SK-N-SH (cell line): Measurements from ENCODE around the gene NSRP1. TPM values are rescaled to one million over a fixed set of nuclear protein-coding genes. Genes with fewer than 3 reads are reported as not detected.

Source experiments
- CTCF ChIA-PET: fragments of 300-600, 350-600 bp; formaldehyde crosslinking; extraction: SDS; loops from one replicate; lab custom pipeline; 2021; lab: Yijun Ruan, JAX
- POLR2A ChIA-PET: fragments of 350-600 bp; sonication (Branson Sonifier 250); formaldehyde crosslinking; extraction: SDS; loops from one replicate; lab custom pipeline; 2020; ENCODE audit warnings: antibody characterized with exemption, inconsistent platforms; lab: Yijun Ruan, JAX
- DNase-seq: peaks from one replicate; pipeline ENCODE4 v3.0.0; 2012
- H2AFZ ChIP-seq: fragments of 200-600 bp; sonication (generic); 2 replicates; pipeline ENCODE4 v1.8.1; 2016; ENCODE audit warnings: antibody characterized with exemption, mild to moderate bottlenecking, low read depth
- H3F3A ChIP-seq: fragments of 200-600 bp; sonication (generic); replicated peaks from 2 replicates; pipeline ENCODE3; 2016; ENCODE audit warnings: antibody characterized with exemption, mild to moderate bottlenecking; ENCODE audit not compliant: insufficient read depth
- H3K27ac ChIP-seq, 2 experiments: fragments of 200-500 bp in 1 of 2; fragments of 200-600 bp in 1 of 2; sonication (Bioruptor generic) in 1 of 2; sonication (generic), shearing (Covaris generic) in 1 of 2; 2 replicates each; pipeline versions ENCODE4 v1.5.1 to v1.6.1; 2014 to 2016; ENCODE audit warnings: low read depth in 2 of 2, inconsistent platforms in 1 of 2, low read length in 1 of 2, mild to moderate bottlenecking in 1 of 2, mixed read lengths in 1 of 2
- H3K27me3 ChIP-seq: fragments of 200-600 bp; sonication (generic), shearing (Covaris generic); 2 replicates; pipeline ENCODE4 v1.6.1; 2016; ENCODE audit warnings: mixed run types; ENCODE audit not compliant: insufficient read depth
- H3K36me3 ChIP-seq, 2 experiments: fragments of 200-500 bp in 1 of 2; fragments of 200-600 bp in 1 of 2; sonication (Bioruptor generic) in 1 of 2; sonication (generic) in 1 of 2; replicated peaks in 1 of 2; 2 replicates each; pipeline versions ENCODE3 to v1.5.1; 2014 to 2016; ENCODE audit warnings: low read length in 1 of 2, mild to moderate bottlenecking in 1 of 2; ENCODE audit not compliant: insufficient read depth in 2 of 2, control insufficient read depth in 1 of 2
- H3K4me1 ChIP-seq, 2 experiments: fragments of 200-500 bp in 1 of 2; fragments of 200-600 bp in 1 of 2; sonication (Bioruptor generic) in 1 of 2; sonication (generic), shearing (Covaris generic) in 1 of 2; 2 replicates each; pipeline versions ENCODE4 v1.5.1 to v1.6.1; 2014 to 2016; ENCODE audit warnings: low read depth in 1 of 2, low read length in 1 of 2, mixed run types in 1 of 2; ENCODE audit not compliant: insufficient read depth in 2 of 2, control insufficient read depth in 1 of 2
- H3K4me2 ChIP-seq: fragments of 200-600 bp; sonication (generic), shearing (Covaris generic); 2 replicates; pipeline ENCODE4 v1.6.1; 2017; ENCODE audit warnings: mixed run types
- H3K4me3 ChIP-seq, 2 experiments: fragments of 200-500 bp in 1 of 2; fragments of 200-600 bp in 1 of 2; sonication (Bioruptor generic) in 1 of 2; sonication (generic), shearing (Covaris generic) in 1 of 2; 2 replicates each; pipeline versions ENCODE4 v1.5.1 to v1.8.1; 2014 to 2016; ENCODE audit warnings: low read depth in 2 of 2, inconsistent platforms in 1 of 2, low read length in 1 of 2, mild to moderate bottlenecking in 1 of 2, mixed read lengths in 1 of 2, moderate library complexity in 1 of 2
- H3K79me2 ChIP-seq: fragments of 200-600 bp; sonication (generic); 2 replicates; pipeline ENCODE4 v1.8.1; 2017; ENCODE audit warnings: mild to moderate bottlenecking; ENCODE audit not compliant: insufficient read depth
- H3K9ac ChIP-seq: fragments of 200-600 bp; sonication (generic); 2 replicates; pipeline ENCODE4 v1.6.1; 2017; ENCODE audit warnings: mixed run types
- H3K9me2 ChIP-seq: fragments of 200-600 bp; sonication (generic); 2 replicates; pipeline ENCODE4 v1.6.1; 2017; ENCODE audit warnings: mixed run types
- H3K9me3 ChIP-seq: fragments of 200-600 bp; sonication (generic); 2 replicates; pipeline ENCODE4 v1.6.1; 2017; ENCODE audit warnings: mixed run types, mild to moderate bottlenecking, moderate library complexity
- H4K20me1 ChIP-seq: fragments of 200-600 bp; sonication (generic); 2 replicates; pipeline ENCODE4 v1.6.1; 2017; ENCODE audit warnings: mild to moderate bottlenecking, mixed run types; ENCODE audit not compliant: insufficient read depth
- CHD2 ChIP-seq: fragments of 150-350 bp; IDR thresholded peaks from 2 replicates; pipeline ENCODE4 v1.6.1; 2018; ENCODE audit warnings: low read length; ENCODE audit not compliant: partially characterized antibody
- EZH2phosphoT487 ChIP-seq: fragments of 200-600 bp; sonication (generic); IDR thresholded peaks from 2 replicates; pipeline ENCODE4 v1.6.1; 2017; ENCODE audit warnings: low read depth, mixed run types, mild to moderate bottlenecking, antibody characterized with exemption, moderate library complexity, borderline replicate concordance
- FOSL2 ChIP-seq: IDR thresholded peaks from 2 replicates; pipeline ENCODE4 v1.4.0; 2012; ENCODE audit warnings: low read depth, mild to moderate bottlenecking, moderate library complexity, borderline replicate concordance
- FOXJ3 ChIP-seq: sonication (generic); formaldehyde crosslinking; IDR thresholded peaks from 2 replicates; pipeline ENCODE4 v1.5.1; 2020; ENCODE audit warnings: mild to moderate bottlenecking, missing genetic modification reagents
- GABPA ChIP-seq: IDR thresholded peaks from 2 replicates; pipeline ENCODE4 v1.4.0; 2012; ENCODE audit warnings: low read depth, mild to moderate bottlenecking
- IRF3 ChIP-seq: fragments of 150-350 bp; IDR thresholded peaks from 2 replicates; pipeline ENCODE4 v1.6.1; 2016; ENCODE audit warnings: mild to moderate bottlenecking, low read depth, low read length
- JUND ChIP-seq: IDR thresholded peaks from 2 replicates; pipeline ENCODE4 v1.4.0; 2012
- MEF2A ChIP-seq: IDR thresholded peaks from 2 replicates; pipeline ENCODE4 v1.4.0; 2012; ENCODE audit warnings: low read depth, borderline replicate concordance
- MXI1 ChIP-seq: IDR thresholded peaks from 2 replicates; pipeline ENCODE4 v1.6.1; 2012; ENCODE audit warnings: mild to moderate bottlenecking, low read depth, low read length, improper control_type of control experiment
- POLR2AphosphoS5 ChIP-seq: IDR thresholded peaks from 2 replicates; pipeline ENCODE4 v1.6.1; 2012; ENCODE audit warnings: low read depth, low read length
- RAD21 ChIP-seq: IDR thresholded peaks from 2 replicates; pipeline ENCODE4 v1.6.1; 2012; ENCODE audit warnings: mild to moderate bottlenecking, low read length
- RCOR1 ChIP-seq: fragments of 150-350 bp; IDR thresholded peaks from 2 replicates; pipeline ENCODE4 v1.6.1; 2017; ENCODE audit warnings: antibody characterized with exemption, low read length
- RFX5 ChIP-seq: IDR thresholded peaks from 2 replicates; pipeline ENCODE4 v1.6.1; 2012; ENCODE audit warnings: mild to moderate bottlenecking, improper control_type of control experiment, low read length
- RXRA ChIP-seq: IDR thresholded peaks from 2 replicates; pipeline ENCODE4 v1.4.0; 2012; ENCODE audit warnings: low read depth, mild to moderate bottlenecking, borderline replicate concordance
- SIN3A ChIP-seq: IDR thresholded peaks from 2 replicates; pipeline ENCODE4 v1.6.1; 2012; ENCODE audit warnings: low read depth, mild to moderate bottlenecking, low read length, moderate library complexity, borderline replicate concordance
- SMC3 ChIP-seq: IDR thresholded peaks from 2 replicates; pipeline ENCODE4 v1.6.1; 2012; ENCODE audit warnings: low read depth, low read length, improper control_type of control experiment
- TAF1 ChIP-seq: IDR thresholded peaks from 2 replicates; pipeline ENCODE4 v1.6.1; 2012; ENCODE audit warnings: low read depth, mild to moderate bottlenecking, low read length, moderate library complexity, borderline replicate concordance
- TCF12 ChIP-seq: IDR thresholded peaks from 2 replicates; pipeline ENCODE4 v1.4.0; 2012
- TEAD4 ChIP-seq: IDR thresholded peaks from 2 replicates; pipeline ENCODE4 v1.4.0; 2012; ENCODE audit warnings: mild to moderate bottlenecking, borderline replicate concordance; ENCODE audit not compliant: insufficient read depth
- YY1 ChIP-seq: IDR thresholded peaks from 2 replicates; pipeline ENCODE4 v1.4.0; 2012; ENCODE audit warnings: low read depth, mild to moderate bottlenecking
- WGBS: methylation state at CpG from one replicate; pipeline ENCODE4 v1.1.6; 2017; ENCODE audit warnings: low lambda C conversion rate; 5-methylcytosine and 5-hydroxymethylcytosine counted together
- polyA plus RNA-seq, 3 experiments: library from polyadenylated mRNA; depleted of rRNA; stranded (reverse); fragments of >200 nt; gene quantifications; 2 replicates each; pipeline ENCODE4 v1.2.3, GENCODE V29; 2012
- TF ChIP-seq, protein P1 (sequence below): IDR thresholded peaks from 2 replicates; pipeline ENCODE4 v1.4.0; 2012; ENCODE audit warnings: low read depth, borderline replicate concordance

The NSRP1 gene
- polyA plus RNA-seq, 1 of the 3 experiments (the other 2 are of a cell fraction): 10.8 TPM

DNA sequence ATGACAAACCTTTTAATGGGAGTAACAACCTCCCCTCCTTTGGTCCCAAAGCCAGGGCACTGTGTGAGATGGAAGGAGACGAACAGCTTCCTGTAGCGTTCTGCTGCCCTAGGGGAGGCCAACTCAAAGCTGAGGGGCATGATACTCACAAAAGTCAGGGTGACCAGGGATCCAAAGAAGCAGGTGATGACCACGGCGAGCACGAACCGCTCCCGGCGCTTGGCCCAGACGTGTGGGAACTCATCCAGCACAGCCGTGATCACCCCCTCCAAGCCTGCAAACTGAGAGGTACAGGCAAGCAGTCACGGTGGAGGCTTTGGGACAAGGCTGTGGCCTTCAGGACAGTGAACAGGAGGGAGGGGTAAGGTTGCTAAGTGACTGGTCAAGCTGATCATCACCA, 93.8 kb downstream of the NSRP1 start:
- CTCF ChIA-PET: no interaction called here

DNA sequence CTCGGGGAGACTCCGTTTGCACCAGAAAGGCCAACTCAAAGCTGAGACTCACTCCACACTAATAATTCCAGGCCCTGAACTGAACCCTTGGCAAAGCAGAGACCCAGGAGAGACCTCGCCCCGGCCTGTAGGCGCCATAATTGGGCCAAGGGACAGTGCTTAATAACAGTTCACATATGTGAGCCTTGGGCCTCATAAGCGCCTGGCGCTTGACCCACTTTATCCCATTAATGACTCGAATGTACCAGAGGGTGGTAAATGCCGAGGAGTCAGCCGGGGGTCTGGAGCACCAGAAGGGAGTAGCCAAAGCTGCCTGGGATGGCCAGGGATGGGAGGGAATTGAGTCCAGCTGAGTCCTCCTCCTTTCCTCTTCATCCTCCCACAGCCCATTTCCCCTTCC, 94.3 kb downstream of the NSRP1 start:
- no peaks in the 10 kb centered on the region for H3K79me2 ChIP-seq
- no peaks in the 10 kb centered on the region for H3K27me3 ChIP-seq
- H3K4me3 ChIP-seq: no peak overlapping the region
- ChIA-PET POLR2A (no interaction called here), CTCF (no interaction called here)
- 81% methylated on average over 10 of the region's 10 CpGs for WGBS
- H4K20me1 ChIP-seq: no peaks in the 10 kb centered on the region
- no peak for DNase-seq
- H3K9ac ChIP-seq: no peak overlapping the region
- no peaks in the 10 kb centered on the region for H3K4me1 ChIP-seq
- H3K9me2 ChIP-seq: no peaks in the 10 kb centered on the region
- H3K4me2 ChIP-seq: no peak overlapping the region
- H3K27ac ChIP-seq: no peak overlapping the region
- no peak overlapping the region for H2AFZ ChIP-seq
- H3K9me3 ChIP-seq: no peaks in the 10 kb centered on the region
- no peaks in the 10 kb centered on the region for H3F3A ChIP-seq
- no peaks in the 10 kb centered on the region for H3K36me3 ChIP-seq
- TF ChIP-seq TAF1 (no peak), TEAD4 (no peak), EZH2phosphoT487 (no peak), MEF2A (no peak), JUND (no peak), RAD21 (no peak), RXRA (no peak), POLR2AphosphoS5 (no peak), GABPA (no peak), SIN3A (no peak), CHD2 (no peak), MXI1 (no peak), FOXJ3 (no peak), TCF12 (no peak)
- TF ChIP-seq, protein P1, sequence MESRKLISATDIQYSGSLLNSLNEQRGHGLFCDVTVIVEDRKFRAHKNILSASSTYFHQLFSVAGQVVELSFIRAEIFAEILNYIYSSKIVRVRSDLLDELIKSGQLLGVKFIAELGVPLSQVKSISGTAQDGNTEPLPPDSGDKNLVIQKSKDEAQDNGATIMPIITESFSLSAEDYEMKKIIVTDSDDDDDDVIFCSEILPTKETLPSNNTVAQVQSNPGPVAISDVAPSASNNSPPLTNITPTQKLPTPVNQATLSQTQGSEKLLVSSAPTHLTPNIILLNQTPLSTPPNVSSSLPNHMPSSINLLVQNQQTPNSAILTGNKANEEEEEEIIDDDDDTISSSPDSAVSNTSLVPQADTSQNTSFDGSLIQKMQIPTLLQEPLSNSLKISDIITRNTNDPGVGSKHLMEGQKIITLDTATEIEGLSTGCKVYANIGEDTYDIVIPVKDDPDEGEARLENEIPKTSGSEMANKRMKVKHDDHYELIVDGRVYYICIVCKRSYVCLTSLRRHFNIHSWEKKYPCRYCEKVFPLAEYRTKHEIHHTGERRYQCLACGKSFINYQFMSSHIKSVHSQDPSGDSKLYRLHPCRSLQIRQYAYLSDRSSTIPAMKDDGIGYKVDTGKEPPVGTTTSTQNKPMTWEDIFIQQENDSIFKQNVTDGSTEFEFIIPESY: no peak

More for the DNA sequence above, 93.8 kb downstream of the NSRP1 start:
- Histone ChIP-seq H3K4me2 (no peak overlapping the region), H4K20me1 (no peaks in the 10 kb centered on the region), H3K4me1 (no peaks in the 10 kb centered on the region), H3K4me3 (no peak overlapping the region), H2AFZ (no peak overlapping the region), H3K27ac (no peak overlapping the region), H3K79me2 (no peaks in the 10 kb centered on the region), H3K9ac (no peak overlapping the region), H3K36me3 (no peaks in the 10 kb centered on the region), H3K27me3 (no peaks in the 10 kb centered on the region), H3K9me3 (no peaks in the 10 kb centered on the region), H3K9me2 (no peaks in the 10 kb centered on the region), H3F3A (no peaks in the 10 kb centered on the region)
- POLR2A ChIA-PET: no interaction called here
- no peak for TF ChIP-seq TAF1
- TF ChIP-seq, protein P1: no peak
- no peak for TF ChIP-seq MEF2A
- TF ChIP-seq CHD2: no peak
- TF ChIP-seq FOXJ3: no peak
- no peak for TF ChIP-seq YY1
- no peak for TF ChIP-seq SMC3
- TF ChIP-seq TCF12: no peak
- TF ChIP-seq IRF3: no peak
- no peak for TF ChIP-seq TEAD4
- TF ChIP-seq FOSL2: no peak
- TF ChIP-seq RFX5: no peak
- TF ChIP-seq RCOR1: no peak
- DNase-seq: no peak
- 74% methylated on average over 11 of the region's 11 CpGs for WGBS
